Keratinocyte (primary cell): Measurements from ENCODE around the gene IQGAP3. TPM values are rescaled to one million over a fixed set of nuclear protein-coding genes. Genes with fewer than 3 reads are reported as not detected.

ENCODE experiments used
- DNase-seq: peaks from one replicate; pipeline ENCODE4 v3.0.0-alpha.2; 2011; ENCODE audit warnings: low read depth, missing footprints, low spot score
- FAIRE-seq: peaks from 2 replicates; lab custom pipeline; 2011; peaks lifted over from hg19 to GRCh38; lab: Jason Lieb, UNC
- H2AFZ ChIP-seq: 2 replicates; pipeline ENCODE4 v1.6.0; 2012; ENCODE audit warnings: low read length, control low read depth, inconsistent platforms; ENCODE audit not compliant: control insufficient read depth
- H3K27ac ChIP-seq: 2 replicates; pipeline ENCODE4 v1.5.1; 2011; ENCODE audit warnings: low read length; ENCODE audit not compliant: control insufficient read depth, insufficient read depth
- H3K27me3 ChIP-seq: 3 replicates; pipeline ENCODE4 v1.6.0; 2011; ENCODE audit warnings: low read length; ENCODE audit not compliant: control insufficient read depth, insufficient read depth; ENCODE audit errors: extremely low read depth
- H3K36me3 ChIP-seq, 2 experiments: 2 replicates in 1 of 2; 3 replicates in 1 of 2; pipeline ENCODE4 v1.5.1; 2011; ENCODE audit warnings: low read length in 2 of 2, mild to moderate bottlenecking in 1 of 2; ENCODE audit not compliant: control insufficient read depth in 2 of 2, insufficient read depth in 2 of 2; ENCODE audit errors: extremely low read depth in 1 of 2
- H3K4me1 ChIP-seq: 3 replicates; pipeline ENCODE4 v1.5.1; 2011; ENCODE audit warnings: low read length; ENCODE audit not compliant: control insufficient read depth, insufficient read depth; ENCODE audit errors: extremely low read depth
- H3K4me2 ChIP-seq: 3 replicates; pipeline ENCODE4 v1.6.0; 2011; ENCODE audit warnings: low read depth, low read length; ENCODE audit not compliant: control insufficient read depth, insufficient read depth; ENCODE audit errors: extremely low read depth
- H3K4me3 ChIP-seq, 3 experiments: fragments of 200-600 bp in 1 of 3; sonication (generic) in 1 of 3; 2 replicates in 2 of 3; 3 replicates in 1 of 3; pipeline ENCODE4 v1.5.1; 2011 to 2016; ENCODE audit warnings: low read length in 3 of 3, mild to moderate bottlenecking in 3 of 3, control low read depth in 2 of 3, inconsistent platforms in 1 of 3, low read depth in 1 of 3, mixed read lengths in 1 of 3, mixed run types in 1 of 3, moderate library complexity in 1 of 3; ENCODE audit not compliant: control insufficient read depth in 2 of 3, insufficient read depth in 2 of 3; ENCODE audit errors: extremely low read depth in 1 of 3
- H3K79me2 ChIP-seq: 2 replicates; pipeline ENCODE4 v1.6.0; 2012; ENCODE audit warnings: low read length; ENCODE audit not compliant: control insufficient read depth, insufficient read depth
- H3K9ac ChIP-seq: 3 replicates; pipeline ENCODE4 v1.6.0; 2011; ENCODE audit warnings: low read length; ENCODE audit not compliant: control insufficient read depth, insufficient read depth; ENCODE audit errors: extremely low read depth
- H3K9me1 ChIP-seq: 3 replicates; pipeline ENCODE4 v1.6.0; 2011; ENCODE audit warnings: low read length; ENCODE audit not compliant: control insufficient read depth, insufficient read depth; ENCODE audit errors: extremely low read depth
- H3K9me3 ChIP-seq: 2 replicates; pipeline ENCODE4 v1.5.1; 2012; ENCODE audit warnings: low read depth, low read length; ENCODE audit not compliant: control insufficient read depth
- H4K20me1 ChIP-seq: 3 replicates; pipeline ENCODE4 v1.6.0; 2011; ENCODE audit warnings: low read length; ENCODE audit not compliant: control insufficient read depth, insufficient read depth; ENCODE audit errors: extremely low read depth
- CTCF ChIP-seq, 3 experiments: IDR thresholded peaks in 1 of 3; conservative IDR thresholded peaks in 1 of 3; optimal IDR thresholded peaks in 1 of 3; 2 replicates in 2 of 3; 3 replicates in 1 of 3; pipeline versions ENCODE3 to v1.5.1; 2011; ENCODE audit warnings: low read length in 3 of 3, mild to moderate bottlenecking in 3 of 3, moderate library complexity in 2 of 3, control low read depth in 1 of 3, inconsistent platforms in 1 of 3; ENCODE audit not compliant: insufficient read depth in 2 of 3; ENCODE audit errors: extremely low read depth in 1 of 3
- EZH2 ChIP-seq: IDR thresholded peaks from one replicate; pipeline ENCODE4 v1.6.1; 2012; ENCODE audit warnings: inconsistent platforms, mild to moderate bottlenecking, low read length, moderate library complexity
- dilution Hi-C: fragments of 300-500 bp; cut with MboI; formaldehyde crosslinking; loops from one replicate; pipeline ENCODE4 v1.7.0; 2020; ENCODE audit warnings: low sequenced_read_pairs; ENCODE audit not compliant: extremely low pct_ligation_motif_present
- polyA plus RNA-seq, 5 experiments: library from polyadenylated mRNA; depleted of rRNA in 3 of 5; stranded (reverse) in 3 of 5; stranded (forward) in 1 of 5; unstranded in 1 of 5; fragments of >200 nt; gene quantifications; 1 replicate in 1 of 5; 2 replicates in 3 of 5; 3 replicates in 1 of 5; pipeline versions ENCODE4 v1.2.1 to v1.2.3, GENCODE V29; 2011 to 2012; ENCODE audit warnings: missing spikeins in 2 of 5, low read depth in 1 of 5, low replicate concordance in 1 of 5

IQGAP3 gene
- polyA plus RNA-seq, 1 donor (not counting 4 experiments of a cell fraction or from before 2014, with no cell fraction given): 5.3 TPM

- FAIRE-seq (no peak), DNase-seq (no peak)
- H3K9me1 ChIP-seq: no peaks in the 10 kb centered on the region
- H3K4me2 ChIP-seq: no peak overlapping the region
- TF ChIP-seq EZH2: no peak
- no peak for TF ChIP-seq CTCF (optimal IDR thresholded peaks at IDR 0.05 in 1 of 3, IDR thresholded peaks at IDR 0.05 in 1 of 3, conservative IDR thresholded peaks at IDR 0.05 in 1 of 3; ENCODE audit: extremely low read depth in 1 of 3, insufficient read depth in 2 of 3, low read length in 3 of 3)
- peaks cover 11% of the 10 kb centered on the region for H3K4me1 ChIP-seq
- H3K9me3 ChIP-seq: no peaks in the 10 kb centered on the region
- H3K27me3 ChIP-seq: no peaks in the 10 kb centered on the region
- no peaks in the 10 kb centered on the region for H4K20me1 ChIP-seq
- H3K36me3 ChIP-seq: peaks cover 39 to 45% of the 10 kb centered on the region in 2 experiments
- dilution Hi-C loops: no loop called here
- no peak overlapping the region for H3K27ac ChIP-seq
- no peak overlapping the region for H3K9ac ChIP-seq
- peaks cover 15% of the 10 kb centered on the region for H3K79me2 ChIP-seq
- H2AFZ ChIP-seq: no peak overlapping the region
- no peak overlapping the region for H3K4me3 ChIP-seq
Measured at GRCh38 chr1:156593661-156593989, 21.3 kb upstream of the IQGAP3 start.

GRCh38 chr1:156592910-156593660 lies 20.7 kb upstream of the IQGAP3 start:
- Histone ChIP-seq H3K9me3 (no peaks in the 10 kb centered on the region), H3K27me3 (no peaks in the 10 kb centered on the region), H2AFZ (no peak overlapping the region), H4K20me1 (no peaks in the 10 kb centered on the region), H3K27ac (no peak overlapping the region), H3K79me2 (peaks cover 11% of the 10 kb centered on the region), H3K4me1 (peaks cover 11% of the 10 kb centered on the region), H3K9me1 (no peaks in the 10 kb centered on the region), H3K36me3 (peaks cover 34 to 40% of the 10 kb centered on the region in 2 experiments), H3K9ac (no peak overlapping the region), H3K4me2 (peak overlapping the region; percentile 99), H3K4me3 (no peak overlapping the region)
- FAIRE-seq: no peak
- no peak for DNase-seq
- dilution Hi-C loops: no loop called here
- TF ChIP-seq EZH2 (no peak), CTCF (optimal IDR thresholded peaks at IDR 0.05 in 1 of 3, IDR thresholded peaks at IDR 0.05 in 1 of 3, conservative IDR thresholded peaks at IDR 0.05 in 1 of 3; ENCODE audit: extremely low read depth in 1 of 3, insufficient read depth in 2 of 3, low read length in 3 of 3) (no peak)
